Trophoblast cell (in vitro differentiated cells and primary cell): Measurements from ENCODE around the gene TXNRD2.

ENCODE experiments used
- DNase-seq, 2 donors: peaks; one replicate each; pipeline ENCODE4 v3.0.0-alpha.2; 2016
- H2AFZ ChIP-seq: 2 replicates; pipeline ENCODE4 v1.6.1; 2013; ENCODE audit warnings: low read length, moderate library complexity, mild to moderate bottlenecking; ENCODE audit not compliant: insufficient read depth, poor library complexity
- H2AK5ac ChIP-seq: 2 replicates; pipeline ENCODE4 v1.6.1; 2013; ENCODE audit warnings: mild to moderate bottlenecking, low read length
- H2BK120ac ChIP-seq: 2 replicates; pipeline ENCODE4 v1.6.1; 2013; ENCODE audit warnings: low read length, mild to moderate bottlenecking, moderate library complexity; ENCODE audit not compliant: insufficient read depth, poor library complexity
- H2BK12ac ChIP-seq: 2 replicates; pipeline ENCODE4 v1.6.1; 2013; ENCODE audit warnings: mild to moderate bottlenecking, low read length, moderate library complexity
- H2BK5ac ChIP-seq: 2 replicates; pipeline ENCODE4 v1.6.1; 2013; ENCODE audit warnings: low read length, low read depth, moderate library complexity, mild to moderate bottlenecking; ENCODE audit not compliant: poor library complexity
- H3K14ac ChIP-seq: 2 replicates; pipeline ENCODE4 v1.6.1; 2013; ENCODE audit warnings: mild to moderate bottlenecking, low read length
- H3K18ac ChIP-seq: 2 replicates; pipeline ENCODE4 v1.6.1; 2013; ENCODE audit warnings: mild to moderate bottlenecking, low read length
- H3K23ac ChIP-seq: 2 replicates; pipeline ENCODE4 v1.6.1; 2013; ENCODE audit warnings: low read length
- H3K27ac ChIP-seq: 2 replicates; pipeline ENCODE4 v1.5.1; 2013; ENCODE audit warnings: low read depth, mild to moderate bottlenecking, inconsistent platforms, low read length, moderate library complexity
- H3K27me3 ChIP-seq: 2 replicates; pipeline ENCODE4 v1.6.1; 2013; ENCODE audit warnings: inconsistent platforms, mild to moderate bottlenecking, low read length, moderate library complexity; ENCODE audit not compliant: insufficient read depth
- H3K36me3 ChIP-seq, 2 experiments: 1 replicate in 1 of 2; 2 replicates in 1 of 2; pipeline ENCODE4 v1.6.1; 2013; ENCODE audit warnings: low read length in 2 of 2, mild to moderate bottlenecking in 2 of 2, moderate library complexity in 1 of 2; ENCODE audit not compliant: insufficient read depth in 2 of 2, control insufficient read depth in 1 of 2
- H3K4ac ChIP-seq: 2 replicates; pipeline ENCODE4 v1.6.1; 2013; ENCODE audit warnings: low read depth, mild to moderate bottlenecking, low read length, moderate library complexity
- H3K4me1 ChIP-seq, 2 experiments: 1 replicate in 1 of 2; 2 replicates in 1 of 2; pipeline ENCODE4 v1.6.1; 2013; ENCODE audit warnings: low read length in 2 of 2, mild to moderate bottlenecking in 2 of 2, moderate library complexity in 1 of 2; ENCODE audit not compliant: insufficient read depth in 2 of 2, control insufficient read depth in 1 of 2
- H3K4me2 ChIP-seq: 2 replicates; pipeline ENCODE4 v1.6.1; 2013; ENCODE audit warnings: inconsistent platforms, mild to moderate bottlenecking, low read length, moderate library complexity
- H3K4me3 ChIP-seq: 2 replicates; pipeline ENCODE4 v1.5.1; 2013; ENCODE audit warnings: mild to moderate bottlenecking, low read depth, low read length, inconsistent platforms
- H3K79me1 ChIP-seq: one replicate; pipeline ENCODE4 v1.6.1; 2013; ENCODE audit warnings: low read length
- H3K79me2 ChIP-seq: 2 replicates; pipeline ENCODE4 v1.6.1; 2013; ENCODE audit warnings: low read length, mild to moderate bottlenecking; ENCODE audit not compliant: control insufficient read depth, insufficient read depth, poor library complexity
- H3K9ac ChIP-seq: 2 replicates; pipeline ENCODE4 v1.6.1; 2013; ENCODE audit warnings: mild to moderate bottlenecking, low read length
- H3K9me3 ChIP-seq: 2 replicates; pipeline ENCODE4 v1.6.1; 2013; ENCODE audit warnings: low read depth, mild to moderate bottlenecking, control low read depth, inconsistent platforms, low read length; ENCODE audit not compliant: insufficient read depth
- H4K12ac ChIP-seq: 2 replicates; pipeline ENCODE4 v1.6.1; 2013; ENCODE audit warnings: low read depth, mild to moderate bottlenecking, low read length, moderate library complexity
- H4K8ac ChIP-seq: 2 replicates; pipeline ENCODE4 v1.6.1; 2013; ENCODE audit warnings: low read depth, mild to moderate bottlenecking, low read length, moderate library complexity
- H4K91ac ChIP-seq: one replicate; pipeline ENCODE4 v1.6.1; 2013; ENCODE audit warnings: low read depth, mild to moderate bottlenecking, low read length, moderate library complexity
- WGBS: extraction: QIAGEN DNeasy Blood & Tissue Kit; methylation state at CpG from one replicate; pipeline ENCODE4 v1.1.7; 2013; ENCODE audit warnings: missing lambda C conversion rate; ENCODE audit not compliant: insufficient read length, insufficient coverage; ENCODE audit errors: extremely low coverage; 5-methylcytosine and 5-hydroxymethylcytosine counted together

TXNRD2 gene

DNA sequence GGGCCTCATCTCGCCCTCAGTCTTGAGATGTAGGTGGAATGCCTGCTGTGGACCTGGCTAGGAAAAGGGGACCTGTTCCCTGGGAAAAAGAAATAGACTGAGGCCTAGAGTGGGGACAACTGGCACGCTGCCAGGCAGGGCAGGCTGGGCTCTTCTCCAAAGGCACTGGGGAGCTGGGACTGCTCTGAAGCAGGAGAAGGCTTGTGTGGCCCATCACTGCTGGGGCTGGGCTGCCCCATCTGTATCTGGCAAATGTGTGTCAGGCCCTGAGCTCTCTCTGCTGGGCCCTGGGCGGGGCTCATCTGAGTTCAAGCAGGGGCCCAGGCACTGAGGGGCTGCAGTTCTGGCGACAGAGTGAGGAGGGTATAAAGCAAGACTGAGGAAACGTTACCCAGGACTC is 42.1 kb upstream of the TXNRD2 start:
- Histone ChIP-seq H3K4me1 (peaks cover 13 to 14% of the 10 kb centered on the region in 2 experiments), H2BK12ac (no peak overlapping the region), H3K4me2 (no peak overlapping the region), H3K9ac (no peak overlapping the region), H3K79me1 (no peaks in the 10 kb centered on the region), H3K79me2 (peaks cover 2% of the 10 kb centered on the region), H2AK5ac (peak overlapping the region; percentile 19), H3K4me3 (no peak overlapping the region), H3K27me3 (no peaks in the 10 kb centered on the region), H3K27ac (no peak overlapping the region), H3K14ac (no peak overlapping the region), H3K18ac (peak overlapping the region; percentile 19), H3K36me3 (peaks cover 4 to 7% of the 10 kb centered on the region in 2 experiments), H2AFZ (no peak overlapping the region), H4K8ac (no peak overlapping the region), H3K4ac (no peak overlapping the region), H3K9me3 (no peaks in the 10 kb centered on the region), H2BK120ac (peak overlapping the region; percentile 3), H2BK5ac (no peak overlapping the region), H3K23ac (no peak overlapping the region), H4K91ac (no peak overlapping the region), H4K12ac (no peak overlapping the region)
- no CpG with 5 or more reads among the region's 5 CpGs for WGBS
- no peak for DNase-seq

DNA sequence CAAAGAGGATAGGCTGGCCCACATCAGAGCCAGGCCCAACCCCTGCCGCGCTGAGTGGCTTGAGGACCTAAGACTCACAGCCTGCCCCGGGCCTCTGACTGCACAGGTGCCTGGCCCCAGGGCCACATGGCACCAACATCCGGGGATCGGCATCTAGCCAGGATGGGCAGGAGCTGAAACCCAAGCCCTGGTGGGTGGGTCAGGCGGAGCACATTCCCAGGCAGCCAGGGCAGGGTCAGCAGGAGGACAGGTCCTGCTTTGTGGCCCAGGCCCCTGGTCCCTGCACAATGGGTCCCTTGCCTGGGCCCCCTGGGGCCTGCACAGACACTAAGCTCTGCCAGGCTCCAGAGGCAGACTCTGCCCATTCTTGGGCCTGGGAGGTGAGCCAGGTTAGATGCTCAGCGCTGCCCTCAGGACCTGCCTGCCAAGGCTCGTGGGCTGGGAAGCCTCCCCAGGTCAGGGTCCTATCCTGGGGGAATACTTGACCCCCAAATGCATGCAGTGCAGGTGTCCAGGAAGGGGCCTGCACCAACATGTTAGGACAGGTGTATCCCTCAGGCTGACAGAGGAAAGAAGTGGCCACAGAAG is 41.5 kb upstream of the TXNRD2 start:
- Histone ChIP-seq H4K12ac (no peak overlapping the region), H3K9ac (no peak overlapping the region), H3K9me3 (no peaks in the 10 kb centered on the region), H3K14ac (no peak overlapping the region), H2BK5ac (no peak overlapping the region), H3K23ac (no peak overlapping the region), H3K36me3 (peaks cover 4 to 10% of the 10 kb centered on the region in 2 experiments), H3K79me1 (no peaks in the 10 kb centered on the region), H3K4me1 (peaks cover 13 to 14% of the 10 kb centered on the region in 2 experiments), H3K4me3 (no peak overlapping the region), H2BK12ac (no peak overlapping the region), H3K79me2 (peaks cover 2% of the 10 kb centered on the region), H3K18ac (no peak overlapping the region), H4K91ac (no peak overlapping the region), H3K4ac (no peak overlapping the region), H3K27ac (no peak overlapping the region), H4K8ac (no peak overlapping the region), H3K27me3 (no peaks in the 10 kb centered on the region), H2BK120ac (no peak overlapping the region), H3K4me2 (no peak overlapping the region), H2AK5ac (no peak overlapping the region), H2AFZ (no peak overlapping the region)
- WGBS: no CpG with 5 or more reads among the region's 8 CpGs
- DNase-seq: no peak

DNA sequence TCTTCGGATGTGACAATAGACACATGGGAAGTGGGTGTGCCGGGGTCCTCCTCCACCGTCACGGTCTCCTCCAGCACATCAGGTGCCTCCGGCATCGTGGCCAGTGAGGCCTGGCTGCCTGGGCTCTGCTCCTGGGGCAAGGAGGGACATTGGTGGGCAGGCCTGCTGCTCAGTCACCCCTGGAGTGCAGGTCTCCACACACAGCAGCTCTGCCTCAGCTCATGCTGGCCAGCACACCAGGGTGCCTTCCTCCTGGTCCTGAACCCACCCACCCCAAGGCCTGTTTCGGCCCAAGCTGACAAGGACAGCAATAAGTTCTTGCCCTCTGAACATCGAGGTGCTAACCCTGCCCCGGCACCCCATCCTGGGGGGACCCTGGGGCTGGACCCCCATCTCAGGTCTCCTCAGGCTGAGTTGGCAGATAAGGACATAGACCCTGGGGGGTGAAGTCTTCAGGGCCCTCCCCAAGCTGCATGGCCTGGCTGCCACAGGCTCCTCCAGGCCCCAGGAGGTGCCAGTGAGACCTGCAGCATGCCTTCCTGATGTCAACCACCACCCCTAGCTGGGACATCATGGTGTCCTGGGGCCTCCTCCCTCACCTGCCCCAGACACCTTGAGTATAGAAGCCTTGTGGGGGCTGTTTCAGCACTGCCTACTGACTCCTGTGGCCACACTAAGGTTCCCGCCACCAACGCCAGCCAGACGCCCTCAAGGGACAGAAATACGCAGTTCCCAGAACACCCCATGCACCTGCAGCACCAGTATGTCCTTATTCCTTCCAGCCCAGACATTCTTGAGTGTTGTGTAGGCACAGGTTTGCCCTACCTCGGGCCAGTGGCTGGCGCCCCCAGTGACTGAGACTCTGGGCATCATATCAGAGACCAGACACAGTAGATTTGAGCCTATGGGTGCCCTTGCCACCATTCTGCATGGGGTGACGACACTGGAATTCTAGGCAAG is 40.6 kb upstream of the TXNRD2 start:
- Histone ChIP-seq H3K27me3 (no peaks in the 10 kb centered on the region), H3K4ac (no peak overlapping the region), H2AK5ac (no peak overlapping the region), H4K91ac (no peak overlapping the region), H2BK12ac (no peak overlapping the region), H3K18ac (no peak overlapping the region), H3K27ac (no peak overlapping the region), H3K4me1 (peaks cover 13 to 14% of the 10 kb centered on the region in 2 experiments), H3K4me3 (no peak overlapping the region), H3K36me3 (peaks cover 4 to 10% of the 10 kb centered on the region in 2 experiments), H3K9me3 (peaks cover 2% of the 10 kb centered on the region), H3K14ac (no peak overlapping the region), H3K79me1 (no peaks in the 10 kb centered on the region), H3K23ac (no peak overlapping the region), H4K8ac (no peak overlapping the region), H3K79me2 (peaks cover 2% of the 10 kb centered on the region), H2AFZ (no peak overlapping the region), H3K9ac (no peak overlapping the region), H2BK5ac (no peak overlapping the region), H3K4me2 (no peak overlapping the region), H2BK120ac (no peak overlapping the region), H4K12ac (no peak overlapping the region)
- no CpG with 5 or more reads among the region's 16 CpGs for WGBS
- DNase-seq: no peak

DNA sequence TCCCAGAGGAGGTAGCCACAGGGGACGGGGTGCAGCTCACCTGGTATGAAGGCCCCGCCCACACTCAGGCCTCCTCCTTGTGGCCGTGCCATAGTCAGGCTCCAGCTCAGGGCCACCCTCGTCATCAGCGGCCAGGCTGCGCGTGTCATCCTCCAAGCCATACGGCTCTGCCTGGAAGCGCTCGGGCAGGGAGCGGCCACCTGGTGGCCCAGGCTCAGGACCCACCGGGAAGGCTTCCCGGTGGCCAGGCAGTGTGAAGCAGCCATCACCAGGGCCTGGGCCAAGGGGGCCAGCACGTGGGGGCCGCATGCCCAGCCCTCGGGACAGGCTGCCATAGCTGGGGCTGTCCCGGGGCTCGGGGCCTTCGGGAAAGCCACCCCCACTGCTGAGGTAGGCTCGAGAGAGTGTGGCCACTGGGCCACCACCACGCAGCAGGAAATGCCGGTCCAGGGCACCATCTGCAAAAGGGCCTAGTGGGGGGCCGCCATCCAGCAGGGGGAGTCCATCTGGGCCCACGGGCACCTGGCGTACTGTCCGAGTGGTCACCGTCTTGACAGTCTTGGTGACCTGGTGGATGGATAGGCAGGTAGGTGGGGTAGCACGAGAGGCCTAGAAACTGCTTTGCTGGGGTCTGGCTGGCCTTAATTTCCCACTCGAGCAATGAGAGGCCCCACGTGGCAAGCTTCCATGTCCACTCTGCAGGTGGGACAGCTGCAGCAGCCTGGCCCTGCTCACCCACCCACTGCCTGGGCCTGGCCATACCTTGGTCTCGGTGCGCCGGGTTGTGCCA is 39.7 kb upstream of the TXNRD2 start:
- Histone ChIP-seq H3K79me1 (no peaks in the 10 kb centered on the region), H3K9me3 (peaks cover 2% of the 10 kb centered on the region), H3K4me3 (no peak overlapping the region), H3K9ac (no peak overlapping the region), H3K14ac (no peak overlapping the region), H2AFZ (no peak overlapping the region), H2BK12ac (no peak overlapping the region), H2BK5ac (no peak overlapping the region), H4K91ac (no peak overlapping the region), H2AK5ac (no peak overlapping the region), H3K27ac (no peak overlapping the region), H3K23ac (no peak overlapping the region), H3K79me2 (no peaks in the 10 kb centered on the region), H3K4me2 (no peak overlapping the region), H3K4ac (no peak overlapping the region), H4K12ac (no peak overlapping the region), H2BK120ac (no peak overlapping the region), H4K8ac (no peak overlapping the region), H3K18ac (no peak overlapping the region), H3K27me3 (no peaks in the 10 kb centered on the region), H3K4me1 (peaks cover 9 to 11% of the 10 kb centered on the region in 2 experiments), H3K36me3 (peaks cover 4 to 10% of the 10 kb centered on the region in 2 experiments)
- WGBS: no CpG with 5 or more reads among the region's 33 CpGs
- no peak for DNase-seq
